Measurements from ENCODE around the gene CNTFR.
"Not testable (repeated sequence)": the region's sequence is repeated elsewhere in the genome, so short reads cannot be mapped to it uniquely, and the experiment has no call there.

Gene CNTFR

DNA sequence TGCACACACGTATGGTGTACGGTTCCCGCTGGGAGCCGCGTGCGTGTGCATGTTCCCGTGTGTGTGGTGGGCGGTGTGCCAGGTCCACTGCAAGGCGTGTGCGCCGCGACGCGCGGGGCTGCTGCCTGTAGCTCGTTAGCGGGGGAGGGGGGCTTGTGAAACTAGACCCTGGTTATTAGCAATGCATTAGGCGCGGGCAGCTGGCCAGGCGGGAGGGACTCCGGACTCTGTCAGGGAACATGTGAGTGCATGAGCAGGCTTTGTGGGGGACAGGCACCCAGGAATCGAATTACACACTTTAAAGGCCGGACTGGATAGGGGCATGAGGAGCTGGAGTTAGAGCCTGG lies 34.5 kb downstream of the CNTFR start:
- DNase-seq (ENCODE audit: low read depth) = no peak

DNA sequence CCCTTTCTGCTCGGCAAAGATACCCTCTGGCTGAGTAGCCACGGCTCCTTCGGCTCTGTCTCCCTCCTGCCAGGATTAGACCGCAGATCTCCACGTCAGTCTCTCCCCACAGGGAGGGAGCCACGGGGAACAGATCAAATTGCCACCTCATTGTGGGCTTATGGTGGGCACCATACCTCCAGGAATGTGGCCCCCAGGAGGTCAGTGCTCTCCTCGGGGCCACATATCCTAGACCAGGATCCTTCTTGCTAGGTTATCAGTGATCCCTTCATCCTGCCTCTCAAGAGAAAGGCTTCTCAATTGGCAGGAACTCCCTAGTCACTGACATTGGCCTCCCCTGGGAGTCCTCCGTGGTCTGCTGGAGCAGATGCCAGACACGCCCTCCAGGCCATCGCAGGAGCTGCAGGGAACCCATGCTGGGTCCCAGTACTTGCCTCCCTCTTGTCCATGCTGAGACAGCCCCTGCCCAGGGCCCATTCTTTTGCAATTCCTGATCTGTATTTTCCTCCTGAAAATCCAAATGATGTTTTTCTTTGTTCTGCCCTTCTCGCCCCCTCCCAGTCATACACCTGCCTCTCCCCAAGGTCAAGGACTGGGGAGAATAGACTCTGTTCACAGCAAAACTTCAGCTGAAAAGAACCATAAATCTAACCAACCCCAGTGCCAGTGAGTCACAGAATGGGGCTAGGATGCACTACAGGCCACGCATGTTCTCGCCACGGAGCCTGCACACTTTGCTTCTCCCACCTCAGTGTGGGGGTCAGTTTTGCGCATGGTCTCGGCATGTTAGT lies 35.1 kb downstream of the CNTFR start:
- no peak for DNase-seq (ENCODE audit: low read depth)

- no peak for DNase-seq (ENCODE audit: low read depth)
Observed at GRCh38 chr9:34553511-34554021, 36.0 kb downstream of the CNTFR start.

DNA sequence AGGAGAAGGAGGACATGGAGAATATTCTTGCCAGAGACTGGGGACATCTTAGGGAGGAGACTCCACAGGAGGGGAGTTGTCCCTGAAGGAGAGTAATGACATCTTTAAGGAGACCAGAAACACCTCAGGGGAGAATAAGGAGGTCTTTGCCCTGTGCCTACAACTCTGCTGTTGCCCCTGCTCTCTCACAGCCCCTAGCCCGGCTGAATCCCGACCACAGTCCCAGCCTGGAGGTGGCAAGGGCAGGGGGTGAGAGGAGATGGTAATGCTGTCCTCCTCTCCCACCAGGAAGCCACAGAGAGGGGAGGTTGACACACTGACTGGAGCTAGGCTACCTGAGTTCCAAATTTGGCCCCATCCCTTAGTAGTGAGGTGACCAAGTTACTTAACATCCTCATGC lies 36.5 kb downstream of the CNTFR start:
- no peak for DNase-seq (ENCODE audit: low read depth)

- no peak for DNase-seq (ENCODE audit: low read depth)
Observed at GRCh38 chr9:34552606-34552981, 36.9 kb downstream of the CNTFR start.

DNA sequence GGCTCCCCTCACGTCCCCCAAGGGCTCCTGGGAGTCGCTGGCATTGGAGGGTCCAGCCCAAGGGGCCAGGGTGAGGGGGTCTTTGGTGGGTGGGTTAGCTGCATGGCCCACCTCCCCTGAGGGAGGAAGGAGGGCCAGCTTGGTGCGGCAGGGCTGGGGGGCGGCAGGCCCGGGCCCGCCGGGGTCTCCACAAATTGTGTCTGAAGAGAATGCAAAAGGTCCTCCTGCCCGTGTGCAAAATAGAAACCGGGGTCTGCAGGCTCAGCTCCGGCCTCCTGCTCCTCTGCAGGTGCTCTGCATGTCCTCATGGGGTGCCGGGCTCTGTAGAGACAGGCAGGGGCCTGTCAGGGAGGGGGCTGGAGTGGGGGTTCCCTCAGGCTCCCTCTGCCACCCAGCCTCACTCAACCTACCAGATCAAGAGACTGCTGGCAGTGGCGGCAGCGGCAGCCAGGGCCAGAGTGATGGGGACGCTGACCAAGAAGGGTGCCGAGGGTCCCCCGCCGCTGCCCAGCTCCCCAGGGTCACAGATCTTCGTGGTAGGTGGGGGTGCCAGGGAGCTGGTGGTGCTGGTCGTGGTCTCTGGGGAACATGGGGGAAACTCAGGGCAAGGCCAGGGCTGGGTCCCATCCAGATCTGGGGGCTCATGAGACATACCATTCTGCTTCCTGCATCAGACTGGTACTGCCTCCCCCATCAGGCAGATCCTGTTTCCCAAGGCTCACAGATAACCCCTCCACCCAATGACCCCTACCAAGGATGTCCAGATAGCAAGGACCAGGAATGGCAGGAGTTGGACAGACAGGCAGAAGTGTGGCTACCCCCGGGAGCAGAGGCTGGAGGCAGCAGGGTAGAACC lies 37.5 kb downstream of the CNTFR start:
- DNase-seq (ENCODE audit: low read depth) = no peak

GRCh38 chr9:34550681-34551270 lies 38.7 kb downstream of the CNTFR start:
- no peak for DNase-seq (ENCODE audit: low read depth)

- no peak for DNase-seq (ENCODE audit: low read depth)
Observed at GRCh38 chr9:34550016-34550680, 39.4 kb downstream of the CNTFR start.

- DNase-seq (ENCODE audit: low read depth) = no peak
Observed at GRCh38 chr9:34549407-34549732, 40.2 kb downstream of the CNTFR start.

GRCh38 chr9:34547960-34548611 lies 41.4 kb downstream of the CNTFR start:
- DNase-seq (ENCODE audit: low read depth) = peak; percentile 35

- peak; percentile 38 for DNase-seq (ENCODE audit: low read depth)
Observed at GRCh38 chr9:34546834-34547827, 42.4 kb downstream of the CNTFR start.

GRCh38 chr9:34546102-34546833 lies 43.3 kb downstream of the CNTFR start:
- DNase-seq (ENCODE audit: low read depth) = no peak

GRCh38 chr9:34545497-34545896 lies 44.0 kb downstream of the CNTFR start:
- DNase-seq (ENCODE audit: low read depth) = no peak

- no peak for DNase-seq (ENCODE audit: low read depth)
Observed at GRCh38 chr9:34544035-34544434, 45.5 kb downstream of the CNTFR start.

DNA sequence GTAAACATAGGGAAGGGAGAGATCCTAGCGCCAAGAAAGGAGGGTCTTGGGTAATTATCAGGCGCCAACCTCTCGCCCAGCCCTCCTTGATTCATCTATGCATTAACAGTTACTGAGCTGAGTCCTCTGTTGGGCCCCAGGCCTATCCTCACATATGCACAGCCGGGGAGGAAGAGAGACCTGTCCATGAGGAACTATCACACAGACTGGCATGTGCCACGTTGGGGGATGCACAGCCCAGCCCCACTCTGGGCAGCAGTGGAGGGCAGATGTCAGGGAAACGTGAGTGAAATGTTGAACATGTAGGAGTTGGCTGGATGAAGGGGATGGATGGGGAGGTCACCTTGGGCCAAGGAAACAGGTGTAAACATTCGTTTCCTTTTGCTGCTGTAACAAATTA lies 48.0 kb downstream of the CNTFR start:
- no peak for DNase-seq (ENCODE audit: low read depth)

DNA sequence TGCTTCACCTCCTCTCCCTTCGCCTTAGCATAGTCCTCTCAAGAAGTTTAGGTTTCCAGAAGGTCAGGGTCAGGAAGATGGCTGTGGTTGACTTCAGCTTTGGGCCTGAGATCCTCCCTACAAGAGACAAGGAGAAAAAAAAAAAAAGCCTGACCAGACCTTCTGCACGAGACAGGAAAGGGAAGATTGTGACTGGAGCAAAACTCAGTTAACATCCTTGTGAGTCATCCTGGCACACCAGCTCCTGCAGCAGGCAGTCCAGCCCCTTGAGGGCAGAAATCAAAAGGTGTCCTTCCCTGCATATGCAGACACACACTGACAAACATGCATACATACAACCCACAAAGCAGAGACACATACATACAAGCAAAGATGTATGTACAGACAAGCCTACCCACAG lies 48.7 kb downstream of the CNTFR start:
- DNase-seq (ENCODE audit: low read depth) = no peak

GRCh38 chr9:34536685-34537084 lies 52.8 kb downstream of the CNTFR start:
- no peak for DNase-seq (ENCODE audit: low read depth)

DNA sequence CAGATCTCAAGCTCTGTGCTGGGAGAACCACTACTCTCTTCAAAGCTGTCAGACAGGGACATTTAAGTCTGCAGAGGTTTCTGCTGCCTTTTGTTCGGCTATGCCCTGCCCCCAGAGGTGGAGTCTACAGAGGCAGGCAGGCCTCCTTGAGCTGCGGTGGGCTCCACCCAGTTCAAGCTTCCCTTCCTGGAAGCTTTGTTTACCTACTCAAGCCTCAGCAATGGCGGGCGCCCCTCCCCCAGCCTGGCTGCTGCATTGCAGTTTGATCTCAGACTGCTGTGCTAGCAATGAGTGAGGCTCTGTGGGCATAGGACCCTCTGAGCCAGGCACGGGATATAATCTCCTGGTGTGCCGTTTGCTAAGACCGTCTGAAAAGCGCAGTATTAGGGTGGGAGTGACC lies 57.5 kb downstream of the CNTFR start:
- not testable (repeated sequence) for DNase-seq (ENCODE audit: low read depth)

DNA sequence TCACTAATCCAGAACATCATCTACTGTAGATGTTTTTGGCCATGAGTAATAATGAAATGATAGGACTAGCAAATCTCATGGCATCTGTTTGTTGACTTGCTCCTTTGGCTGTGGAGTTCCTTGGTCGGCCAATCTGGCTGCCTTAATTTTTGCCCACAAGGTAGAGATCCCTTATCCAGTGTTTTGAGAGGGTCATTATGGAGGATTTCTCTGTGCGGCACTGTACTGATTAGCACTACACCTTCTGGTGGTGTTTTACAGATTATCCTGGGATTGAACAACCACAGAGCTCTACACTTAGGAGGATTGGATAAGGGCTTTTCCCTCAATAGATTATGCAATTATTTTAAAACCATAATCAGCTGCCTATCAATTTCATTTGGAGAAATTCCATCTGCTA lies 63.5 kb downstream of the CNTFR start:
- no peak for DNase-seq (ENCODE audit: low read depth)

DNA sequence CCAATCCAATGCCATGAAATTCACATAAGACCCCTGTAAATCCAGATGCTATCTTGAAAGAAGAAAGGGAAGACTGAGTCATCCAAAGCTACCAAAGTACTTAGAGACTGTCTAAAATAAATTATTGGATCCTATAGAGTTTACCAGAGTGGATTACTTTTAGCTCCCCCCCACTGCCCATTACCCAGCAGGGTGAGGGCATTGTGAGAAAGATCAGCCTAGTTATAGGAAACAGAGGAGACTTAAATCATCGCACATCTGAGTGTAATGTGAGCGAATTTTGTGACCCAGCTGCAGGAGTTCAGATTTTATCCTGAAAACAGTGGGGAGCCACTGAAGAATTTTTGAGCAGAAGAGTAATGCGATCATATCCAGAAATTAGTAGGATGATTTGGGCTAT lies 65.2 kb downstream of the CNTFR start:
- DNase-seq (ENCODE audit: low read depth) = no peak
